COLO829 (cell line): ENCODE data around the gene CALN1.

Source experiments
- DNase-seq: peaks from one replicate; pipeline ENCODE4 v3.0.0; 2012; ENCODE audit warnings: low spot score

CALN1 gene

DNA sequence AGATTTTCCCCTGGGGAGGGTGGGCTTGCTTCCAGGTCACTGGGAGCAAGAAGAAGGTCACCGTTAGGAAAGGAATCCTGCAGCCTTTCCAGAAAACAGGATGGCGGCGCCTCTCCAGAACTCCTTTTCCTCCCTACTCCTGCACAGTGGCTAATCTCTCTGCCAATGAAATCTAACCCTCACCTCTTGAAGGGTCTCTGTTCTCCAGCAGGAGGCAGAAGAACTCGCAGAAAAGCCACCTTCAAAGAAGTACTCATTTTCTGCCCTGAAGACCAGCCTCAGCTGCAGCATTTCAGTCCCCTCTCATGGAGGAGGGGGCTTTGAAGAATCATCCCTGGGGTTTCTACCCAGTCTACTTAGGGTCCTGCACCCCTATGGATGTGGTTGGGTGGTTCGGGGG, 626.9 kb downstream of the CALN1 start:
- DNase-seq: no peak

GRCh38 chr7:71784781-71785180, 627.4 kb downstream of the CALN1 start:
- DNase-seq: no peak

DNA sequence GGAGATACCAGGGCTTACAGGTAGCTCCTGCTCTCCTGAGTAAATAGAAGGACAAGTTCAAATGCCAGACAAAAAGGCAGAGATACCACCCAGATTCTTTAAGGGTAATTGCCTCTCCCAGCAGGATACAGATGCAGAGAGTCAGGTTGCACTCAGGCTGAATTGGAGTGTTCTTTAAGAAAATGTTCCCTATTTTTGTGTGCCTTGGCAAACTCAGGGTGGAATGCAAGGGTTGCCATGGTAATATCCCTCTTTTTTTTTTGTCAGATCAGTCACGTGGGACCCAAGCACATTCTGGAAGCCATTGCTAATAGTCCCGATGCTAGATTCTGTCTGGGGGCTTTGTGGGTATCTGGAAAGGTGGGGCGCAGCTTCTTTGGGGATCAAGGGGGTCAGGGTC, 628.0 kb downstream of the CALN1 start:
- DNase-seq: no peak

DNA sequence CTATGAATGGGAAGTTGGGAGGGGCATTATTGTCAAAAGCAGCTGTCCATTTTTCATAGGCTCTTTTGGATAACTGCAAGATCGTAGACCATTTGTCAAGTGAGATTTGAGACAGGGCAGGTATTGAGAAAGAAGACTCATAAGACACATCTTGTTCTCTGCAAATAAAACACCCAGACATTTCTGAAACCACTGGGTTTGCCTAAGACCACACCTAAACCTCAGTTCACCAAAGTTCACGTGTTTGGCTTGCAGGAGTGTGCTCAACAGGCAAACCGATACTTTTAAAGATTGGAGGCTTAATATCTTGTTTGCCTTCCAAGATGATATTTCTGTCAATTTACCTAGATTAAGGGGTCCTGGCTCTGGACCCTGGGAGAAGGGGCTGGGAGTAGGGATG, 628.4 kb downstream of the CALN1 start:
- DNase-seq: no peak

DNA sequence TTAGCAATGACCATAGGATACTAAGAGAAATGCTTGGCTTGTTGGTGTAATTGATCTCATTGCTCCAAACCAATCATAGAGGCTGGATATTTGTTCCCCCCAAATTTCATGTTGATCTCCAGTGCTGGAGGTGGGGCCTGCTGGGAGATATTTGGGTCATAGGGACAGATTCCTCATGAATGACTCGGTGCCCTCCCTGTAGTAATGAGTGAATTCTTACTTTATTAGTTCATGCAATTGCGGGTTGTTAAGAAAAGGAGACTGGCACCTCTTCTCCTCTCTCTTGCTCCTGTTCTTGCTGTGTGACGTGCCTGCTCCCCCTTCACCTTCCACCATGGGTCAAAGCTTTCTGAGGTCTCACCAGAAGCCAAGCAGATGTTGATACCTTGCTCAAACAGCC, 630.1 kb downstream of the CALN1 start:
- DNase-seq: no peak

DNA sequence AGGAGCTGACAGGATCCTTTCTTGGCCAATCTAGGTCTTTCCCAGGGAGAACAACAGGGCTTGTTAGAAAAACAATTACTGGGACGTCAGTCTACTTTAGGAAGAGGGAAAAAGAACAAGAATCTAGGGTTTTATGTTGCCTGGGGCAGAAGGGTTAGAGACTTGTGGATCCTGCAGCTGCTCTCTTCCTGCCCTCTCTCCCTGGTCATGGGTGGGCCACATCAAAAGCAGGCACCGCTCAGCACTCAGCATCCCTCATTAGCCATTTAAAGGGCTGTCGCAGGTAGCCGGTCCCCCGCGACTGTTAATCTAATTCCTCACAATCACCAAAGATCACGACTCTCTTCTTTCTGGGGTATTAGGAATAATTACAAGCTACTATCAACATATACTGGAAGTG, 631.9 kb downstream of the CALN1 start:
- DNase-seq: no peak

DNA sequence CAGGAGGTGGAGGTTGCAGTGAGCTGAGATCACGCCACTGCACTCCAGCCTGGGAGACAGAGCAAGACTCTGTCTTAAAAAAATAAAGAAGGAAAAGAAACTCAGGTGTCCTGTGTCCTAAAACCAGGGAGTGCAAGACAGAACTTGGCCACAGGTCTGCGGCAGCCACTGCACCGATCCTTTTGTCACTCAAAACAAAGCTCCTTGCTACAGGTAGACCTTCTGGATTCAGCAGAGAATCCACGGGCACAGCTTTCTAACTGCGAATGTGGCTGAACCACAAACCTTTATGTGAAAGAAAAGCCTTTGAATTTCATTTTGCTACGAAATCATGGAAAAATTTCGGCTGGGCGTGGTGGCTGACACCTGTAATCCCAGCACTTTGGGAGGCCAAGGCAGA, 634.9 kb downstream of the CALN1 start:
- no peak for DNase-seq

DNA sequence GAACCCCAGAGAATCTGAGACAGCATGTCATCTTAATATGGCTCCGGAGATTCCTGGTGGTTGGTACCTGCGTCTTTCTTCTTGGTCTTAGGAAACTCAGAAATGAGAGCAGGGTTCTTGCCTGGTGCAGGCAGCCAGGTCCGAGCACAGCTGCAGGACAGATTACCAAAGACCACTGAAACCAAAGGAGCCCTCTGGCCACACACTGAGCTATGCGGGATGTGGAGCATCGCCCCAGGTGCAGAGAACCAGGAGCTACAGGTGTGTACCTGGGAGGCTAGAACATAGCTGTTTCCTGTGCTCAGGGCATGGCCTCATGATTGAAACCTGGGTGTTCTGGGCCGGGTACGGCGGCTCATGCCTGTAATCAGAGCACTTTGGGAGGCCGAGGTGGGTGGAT, 635.4 kb downstream of the CALN1 start:
- DNase-seq: no peak

DNA sequence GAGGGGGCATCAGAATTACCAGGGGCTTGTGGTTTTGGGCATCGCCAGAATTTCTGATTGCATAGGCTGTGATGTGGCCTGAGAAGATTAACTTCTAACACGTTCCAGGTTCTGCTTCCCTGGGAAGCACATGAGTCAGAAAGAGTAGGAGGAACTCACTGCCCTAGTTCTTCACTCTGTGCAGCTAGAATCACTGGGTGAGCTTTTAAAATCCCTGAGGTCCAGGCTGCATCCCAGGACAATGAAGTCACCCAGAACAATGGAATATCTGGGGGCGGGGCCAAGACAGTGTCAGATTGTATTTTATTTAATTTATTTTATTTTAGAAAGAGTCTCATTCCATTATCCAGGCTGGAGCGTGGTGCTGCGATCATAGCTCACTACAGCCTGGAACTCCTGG, 636.5 kb downstream of the CALN1 start:
- no peak for DNase-seq

GRCh38 chr7:71772779-71773178, 639.4 kb downstream of the CALN1 start:
- no peak for DNase-seq

GRCh38 chr7:71770269-71770907, 641.8 kb downstream of the CALN1 start:
- DNase-seq: no peak

DNA sequence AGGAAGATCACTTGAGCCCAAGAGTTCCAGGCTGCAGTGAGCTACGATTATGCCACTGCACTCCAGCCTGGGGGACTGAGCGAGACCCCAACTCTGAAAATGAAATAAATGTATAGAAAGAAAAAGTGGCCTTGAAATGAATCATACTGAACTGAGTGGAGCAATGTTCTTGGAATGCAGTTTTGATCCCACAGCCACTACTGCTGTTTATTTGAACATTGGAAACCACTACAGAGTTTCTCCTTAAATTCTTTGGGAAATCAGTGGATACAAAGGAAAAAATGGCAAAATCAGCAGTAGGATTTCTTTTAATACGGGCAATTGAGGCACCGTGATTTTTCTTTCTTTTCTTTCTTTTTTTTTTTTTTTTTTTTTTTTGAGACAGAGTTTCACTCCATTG, 642.8 kb downstream of the CALN1 start:
- DNase-seq: no peak

GRCh38 chr7:71768450-71768849, 643.7 kb downstream of the CALN1 start:
- DNase-seq: no peak

DNA sequence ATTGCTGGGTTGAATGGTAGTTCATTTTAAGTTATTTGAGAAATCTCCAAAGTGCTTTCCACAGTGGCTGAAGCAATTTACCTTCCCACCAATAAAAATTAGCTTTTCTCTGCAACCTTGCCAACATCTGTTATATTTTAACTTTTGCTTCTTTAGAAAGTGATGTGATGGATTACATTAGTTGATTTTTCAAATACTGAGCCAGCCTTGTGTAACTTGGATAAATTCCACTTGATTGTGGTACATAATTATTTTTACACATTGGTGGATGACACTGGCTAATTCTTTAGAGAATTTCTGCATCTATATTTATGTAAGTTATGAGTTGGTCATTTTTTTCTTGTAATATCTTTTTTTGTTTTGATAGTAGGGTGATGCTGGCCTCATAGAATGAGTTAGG, 646.1 kb downstream of the CALN1 start:
- DNase-seq: no peak

GRCh38 chr7:71761336-71761735, 650.8 kb downstream of the CALN1 start:
- DNase-seq: no peak

DNA sequence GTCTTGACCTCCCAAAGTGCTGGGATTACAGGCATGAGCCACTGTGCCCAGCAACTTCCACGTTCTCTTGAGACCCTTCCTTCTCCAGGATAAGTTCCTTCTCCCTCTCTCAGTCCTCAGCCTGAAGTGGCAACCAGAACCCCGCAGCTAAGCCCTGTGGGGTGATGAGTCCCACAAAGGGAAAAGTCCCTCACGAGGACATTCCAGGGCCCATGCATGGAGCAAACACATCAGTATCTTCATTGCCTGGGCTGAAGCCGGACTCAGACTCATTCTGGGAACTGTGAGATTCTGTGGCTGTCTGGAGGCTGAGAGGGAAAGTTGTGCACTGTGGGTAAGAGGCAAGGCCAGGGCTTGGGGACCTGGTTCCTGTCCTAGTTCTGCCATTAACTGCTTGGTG, 657.3 kb downstream of the CALN1 start:
- no peak for DNase-seq

- DNase-seq: no peak
Observed at GRCh38 chr7:71753956-71754664, 658.0 kb downstream of the CALN1 start.

DNA sequence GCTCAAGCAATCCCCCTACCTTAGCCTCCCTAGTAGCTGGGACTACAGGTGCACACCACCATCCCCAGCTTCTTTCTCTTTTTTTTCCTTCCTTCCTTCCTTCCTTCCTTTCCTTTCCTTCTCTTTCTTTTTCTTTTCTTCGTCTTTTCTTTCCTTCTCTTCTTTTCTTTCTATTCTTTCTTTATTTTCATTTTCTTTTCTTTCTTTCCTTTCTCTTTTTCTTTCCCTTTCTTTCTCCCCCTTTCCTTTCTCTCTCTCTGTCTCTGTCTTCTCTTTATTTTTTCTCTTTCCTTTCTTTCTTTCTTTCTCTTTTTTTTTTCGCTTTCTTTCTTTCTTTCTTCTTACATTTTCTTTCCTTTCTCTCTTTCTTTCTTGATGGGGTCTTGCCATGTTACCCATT, 658.9 kb downstream of the CALN1 start:
- no peak for DNase-seq

DNA sequence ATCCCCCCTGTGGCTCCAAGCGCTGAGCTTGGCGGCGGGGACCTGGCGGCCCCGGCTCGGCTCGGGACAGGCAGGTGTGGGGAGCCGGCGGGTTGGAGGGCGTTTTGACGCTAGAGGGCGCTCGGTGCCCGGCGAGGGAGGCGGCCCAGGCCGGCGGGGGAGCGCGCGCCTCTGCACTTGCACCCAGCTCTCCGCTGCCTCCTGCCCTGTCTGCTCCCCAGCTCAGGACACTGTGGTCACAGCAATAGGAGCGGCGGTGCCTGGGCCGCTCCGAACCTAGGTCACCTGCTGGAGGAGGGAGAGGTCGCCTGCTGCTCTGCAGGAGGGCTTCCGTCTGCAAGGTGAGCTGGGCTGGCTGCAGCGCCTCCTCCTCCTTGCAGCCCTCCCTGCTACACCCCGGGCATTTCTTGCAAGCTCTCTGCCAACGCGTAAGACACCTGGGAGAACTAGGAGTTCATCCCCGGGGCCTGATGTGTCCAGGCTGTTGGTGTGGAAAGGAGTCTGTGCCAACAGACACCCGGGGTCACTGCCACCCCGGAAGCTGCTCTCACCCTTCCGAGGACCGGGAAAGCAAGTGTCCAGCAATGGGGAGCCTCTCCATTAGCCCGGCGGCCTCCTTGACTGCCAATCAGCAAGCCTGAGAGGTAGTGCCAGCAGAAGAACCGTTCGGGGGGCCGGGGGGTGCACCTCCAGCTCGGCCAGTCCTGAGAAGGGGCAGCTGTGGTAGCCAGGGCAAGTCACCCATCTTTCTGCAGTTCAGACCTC, 659.8 kb downstream of the CALN1 start:
- peak; percentile 34 for DNase-seq

DNA sequence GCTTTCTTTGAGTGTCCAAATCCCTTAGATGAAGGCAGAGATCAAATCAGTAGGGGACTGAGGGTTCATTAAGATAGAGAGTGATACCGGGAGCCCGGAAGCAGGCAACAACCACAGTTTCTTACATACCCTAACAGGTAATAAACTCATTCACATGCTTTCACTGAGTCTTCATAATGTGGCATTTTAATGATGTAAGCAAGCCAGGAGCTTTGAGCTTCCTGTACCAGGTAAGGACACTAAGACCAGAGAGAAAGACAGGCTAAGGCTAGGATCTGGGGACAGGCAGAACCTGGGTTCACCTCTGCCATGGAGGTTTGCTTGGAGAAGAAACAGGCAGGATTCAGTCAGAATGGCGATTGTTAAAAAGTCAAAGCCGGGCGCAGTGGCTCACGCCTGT, 661.8 kb downstream of the CALN1 start:
- DNase-seq: no peak

GRCh38 chr7:71746006-71746405, 666.1 kb downstream of the CALN1 start:
- DNase-seq: no peak

- DNase-seq: no peak
Observed at GRCh38 chr7:71740174-71740560, 672.0 kb downstream of the CALN1 start.

- no peak for DNase-seq
Observed at GRCh38 chr7:71739520-71740173, 672.5 kb downstream of the CALN1 start.
